Chondrocyte (in vitro differentiated cells): ENCODE data around the gene ATF7IP. TPM values are rescaled to one million over a fixed set of nuclear protein-coding genes. Genes with fewer than 3 reads are reported as not detected.
A peak's percentile ranks its signal among the peaks of the same experiment; 100 is the strongest.
"Not testable (repeated sequence)": the region's sequence is repeated elsewhere in the genome, so short reads cannot be mapped to it uniquely, and the experiment has no call there.

ENCODE experiments used
- DNase-seq: peaks from one replicate; pipeline ENCODE4 v3.0.0; 2021; ENCODE audit warnings: mixed read lengths, low spot score
- H3K27ac Mint-ChIP-seq: one replicate; pipeline ENCODE4 v1.8.0; 2021; ENCODE audit warnings: mild to moderate bottlenecking, moderate library complexity, mixed read lengths; ENCODE audit not compliant: unreplicated experiment
- H3K27me3 Mint-ChIP-seq: 2 replicates; pipeline ENCODE4 v1.8.0; 2021; ENCODE audit warnings: low read depth, mixed read lengths
- H3K36me3 Mint-ChIP-seq: 2 replicates; pipeline ENCODE4 v1.8.0; 2021; ENCODE audit warnings: low read depth, mixed read lengths
- H3K4me1 Mint-ChIP-seq: 2 replicates; pipeline ENCODE4 v1.8.0; 2021; ENCODE audit warnings: low read depth, mild to moderate bottlenecking, mixed read lengths
- H3K4me3 Mint-ChIP-seq: one replicate; pipeline ENCODE4 v1.8.0; 2021; ENCODE audit warnings: mild to moderate bottlenecking, moderate library complexity, mixed read lengths; ENCODE audit not compliant: unreplicated experiment
- H3K9me3 Mint-ChIP-seq: 2 replicates; pipeline ENCODE4 v1.8.0; 2021; ENCODE audit warnings: low read depth, mixed read lengths
- total RNA-seq: library from RNA; stranded (reverse); gene quantifications from 3 replicates; pipeline ENCODE4 v1.2.1, GENCODE V29; 2021
- TF ChIP-seq, protein P1 (sequence below): fragments of 200-600 bp; sonication (generic); IDR thresholded peaks from 2 replicates; pipeline ENCODE4 v1.5.0; 2021; ENCODE audit warnings: antibody characterized with exemption, mild to moderate bottlenecking, moderate library complexity

The ATF7IP gene
- total RNA-seq, 1 donor from 2014 or later = 45.9 TPM

GRCh38 chr12:14403293-14403692, 37.8 kb downstream of the ATF7IP start:
- no peak for DNase-seq
- peaks cover 51% of the 10 kb centered on the region for H3K4me1 Mint-ChIP-seq
- H3K36me3 Mint-ChIP-seq = peaks cover 9% of the 10 kb centered on the region
- TF ChIP-seq, protein P1, sequence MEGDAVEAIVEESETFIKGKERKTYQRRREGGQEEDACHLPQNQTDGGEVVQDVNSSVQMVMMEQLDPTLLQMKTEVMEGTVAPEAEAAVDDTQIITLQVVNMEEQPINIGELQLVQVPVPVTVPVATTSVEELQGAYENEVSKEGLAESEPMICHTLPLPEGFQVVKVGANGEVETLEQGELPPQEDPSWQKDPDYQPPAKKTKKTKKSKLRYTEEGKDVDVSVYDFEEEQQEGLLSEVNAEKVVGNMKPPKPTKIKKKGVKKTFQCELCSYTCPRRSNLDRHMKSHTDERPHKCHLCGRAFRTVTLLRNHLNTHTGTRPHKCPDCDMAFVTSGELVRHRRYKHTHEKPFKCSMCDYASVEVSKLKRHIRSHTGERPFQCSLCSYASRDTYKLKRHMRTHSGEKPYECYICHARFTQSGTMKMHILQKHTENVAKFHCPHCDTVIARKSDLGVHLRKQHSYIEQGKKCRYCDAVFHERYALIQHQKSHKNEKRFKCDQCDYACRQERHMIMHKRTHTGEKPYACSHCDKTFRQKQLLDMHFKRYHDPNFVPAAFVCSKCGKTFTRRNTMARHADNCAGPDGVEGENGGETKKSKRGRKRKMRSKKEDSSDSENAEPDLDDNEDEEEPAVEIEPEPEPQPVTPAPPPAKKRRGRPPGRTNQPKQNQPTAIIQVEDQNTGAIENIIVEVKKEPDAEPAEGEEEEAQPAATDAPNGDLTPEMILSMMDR = no peak
- peak overlapping the region; percentile 89 for H3K27ac Mint-ChIP-seq
- H3K9me3 Mint-ChIP-seq = peaks cover 14% of the 10 kb centered on the region
- peak overlapping the region; percentile 33 for H3K4me3 Mint-ChIP-seq
- no peaks in the 10 kb centered on the region for H3K27me3 Mint-ChIP-seq

GRCh38 chr12:14403711-14404196, 38.3 kb downstream of the ATF7IP start:
- peaks cover 15% of the 10 kb centered on the region for H3K9me3 Mint-ChIP-seq

DNA sequence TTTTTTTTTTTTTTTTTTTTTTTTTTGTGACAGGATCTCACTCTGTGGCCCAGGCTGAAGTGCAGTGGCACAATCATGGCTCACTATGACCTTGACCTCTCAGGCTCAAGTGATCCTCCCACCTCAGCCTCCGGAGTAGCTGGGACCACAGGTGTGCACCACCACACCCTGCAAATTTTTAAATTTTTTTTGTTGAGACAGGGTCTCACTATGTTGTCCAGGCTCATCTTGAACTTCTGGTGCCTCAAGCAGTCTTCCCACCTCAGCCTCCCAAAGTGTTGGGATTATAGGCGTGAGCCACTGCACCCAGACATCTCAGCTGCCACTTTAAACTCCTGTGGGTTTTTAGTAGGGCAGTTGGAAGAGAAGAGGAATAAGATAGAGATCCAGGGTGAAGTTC, 39.9 kb downstream of the ATF7IP start:
- peaks cover 56% of the 10 kb centered on the region for H3K4me1 Mint-ChIP-seq
- H3K9me3 Mint-ChIP-seq, H3K27me3 Mint-ChIP-seq, DNase-seq, H3K4me3 Mint-ChIP-seq, H3K36me3 Mint-ChIP-seq: not testable (repeated sequence)
- peak overlapping the region; percentile 89 for H3K27ac Mint-ChIP-seq

More at GRCh38 chr12:14403711-14404196, 38.3 kb downstream of the ATF7IP start:
- no peak for DNase-seq
- peaks cover 9% of the 10 kb centered on the region for H3K36me3 Mint-ChIP-seq
- peak overlapping the region; percentile 89 for H3K27ac Mint-ChIP-seq
- H3K4me1 Mint-ChIP-seq = peaks cover 55% of the 10 kb centered on the region
- TF ChIP-seq, protein P1 = no peak
- peak overlapping the region; percentile 33 for H3K4me3 Mint-ChIP-seq
- no peaks in the 10 kb centered on the region for H3K27me3 Mint-ChIP-seq

DNA sequence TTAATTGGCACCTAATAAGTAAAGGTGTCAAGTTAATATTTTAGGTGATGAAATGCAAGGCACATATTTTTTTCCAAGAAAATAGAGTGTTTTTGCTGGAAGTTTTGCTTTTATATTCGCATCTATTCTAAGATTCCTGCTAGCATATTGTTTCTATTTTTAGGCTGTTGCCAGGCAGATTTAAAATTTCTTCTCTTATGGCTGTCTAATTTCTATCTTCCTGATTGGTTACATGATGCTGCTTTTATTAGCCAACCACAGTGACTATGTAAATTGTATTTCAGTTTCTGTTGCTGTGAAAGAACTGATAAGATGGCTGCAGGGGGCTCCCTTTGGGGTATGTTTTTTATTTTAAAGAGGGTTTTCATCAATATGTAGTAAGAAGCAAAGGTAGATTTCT, 42.7 kb downstream of the ATF7IP start:
- no peak for DNase-seq
- Mint-ChIP-seq H3K27ac (peak overlapping the region; percentile 61), H3K4me1 (peaks cover 42% of the 10 kb centered on the region), H3K27me3 (no peaks in the 10 kb centered on the region), H3K4me3 (no peak overlapping the region), H3K9me3 (peaks cover 13% of the 10 kb centered on the region), H3K36me3 (no peaks in the 10 kb centered on the region)
- TF ChIP-seq, protein P1 = no peak

DNA sequence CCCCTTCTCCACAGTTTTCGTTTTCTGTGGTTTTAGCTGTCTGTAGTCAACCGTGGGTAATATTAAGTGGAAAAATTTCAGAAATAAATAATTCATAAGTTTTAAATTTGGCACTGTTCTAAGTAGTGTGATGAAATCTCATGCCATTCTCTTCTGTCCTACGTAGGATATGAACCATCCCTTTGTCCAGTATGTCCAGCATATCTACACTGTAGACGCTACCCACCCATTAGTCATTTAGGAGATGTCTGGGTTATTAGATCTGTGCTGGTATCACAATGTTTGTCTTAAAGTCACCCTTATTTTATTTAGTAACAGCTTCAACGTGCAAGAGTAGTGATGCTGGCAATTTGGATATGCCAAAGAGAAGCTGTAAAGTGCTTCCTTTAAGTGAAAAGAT, 44.7 kb downstream of the ATF7IP start:
- no peaks in the 10 kb centered on the region for H3K27me3 Mint-ChIP-seq
- H3K9me3 Mint-ChIP-seq = peaks cover 13% of the 10 kb centered on the region
- H3K4me3 Mint-ChIP-seq = no peak overlapping the region
- H3K27ac Mint-ChIP-seq = peak overlapping the region; percentile 41
- peaks cover 33% of the 10 kb centered on the region for H3K4me1 Mint-ChIP-seq
- no peaks in the 10 kb centered on the region for H3K36me3 Mint-ChIP-seq
- DNase-seq = no peak
- TF ChIP-seq, protein P1 = no peak

DNA sequence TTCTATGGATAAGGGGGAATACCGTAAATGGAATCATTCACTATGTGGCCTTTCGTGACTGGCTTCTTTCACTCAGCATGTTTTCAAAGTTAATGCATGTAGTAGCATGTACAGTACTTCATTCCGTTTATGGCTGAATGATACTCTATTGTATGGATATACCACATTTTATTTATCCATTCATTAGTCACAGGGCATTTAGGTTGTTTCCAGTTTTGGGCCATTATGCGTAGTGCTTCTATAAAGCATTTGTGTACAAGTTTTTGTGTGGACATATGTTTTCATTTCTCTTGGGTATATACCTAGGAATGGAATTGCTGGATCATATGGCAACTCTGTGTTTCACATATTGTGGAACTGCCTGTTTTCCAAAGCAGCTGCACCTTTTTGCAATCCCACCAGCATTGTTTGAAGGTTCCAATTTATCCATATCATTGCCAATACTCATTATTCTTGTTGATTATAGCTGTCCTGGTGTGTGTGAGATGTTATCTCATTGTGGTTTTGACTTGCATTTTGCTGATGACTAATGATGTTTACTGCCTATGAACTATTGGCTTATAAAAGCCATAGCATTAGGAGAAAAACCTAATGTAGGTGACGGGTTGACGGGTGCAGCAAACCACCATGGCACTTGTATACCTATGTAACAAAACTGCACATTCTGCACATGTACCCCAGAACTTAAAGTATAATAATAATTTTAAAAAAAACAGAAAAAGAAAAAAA, 45.5 kb downstream of the ATF7IP start:
- peaks cover 13% of the 10 kb centered on the region for H3K9me3 Mint-ChIP-seq
- TF ChIP-seq, protein P1 = no peak
- H3K36me3 Mint-ChIP-seq = no peaks in the 10 kb centered on the region
- no peak for DNase-seq
- H3K4me3 Mint-ChIP-seq = no peak overlapping the region
- peaks cover 30% of the 10 kb centered on the region for H3K4me1 Mint-ChIP-seq
- no peaks in the 10 kb centered on the region for H3K27me3 Mint-ChIP-seq
- H3K27ac Mint-ChIP-seq = no peak overlapping the region
